K562 (cell line): ENCODE data around the gene ANKRD11. TPM values are rescaled to one million over a fixed set of nuclear protein-coding genes. Genes with fewer than 3 reads are reported as not detected.
"Not testable (repeated sequence)": the region's sequence is repeated elsewhere in the genome, so short reads cannot be mapped to it uniquely, and the experiment has no call there.

Experiments
- ATAC-seq: fragments of 200-7000 bp; cut with Tn5 transposase; 3 replicates; pipeline ENCODE4 v1.9.1; 2020; ENCODE audit warnings: moderate library complexity
- BruUV-seq: library from RNA; stranded (reverse); fragments of 400-500 nt; replicated peaks from 2 replicates; lab custom pipeline; 2021; lab: Mats Ljungman, UMichigan
- CTCF ChIA-PET: fragments of 300-600 bp; formaldehyde crosslinking; extraction: SDS; loops from one replicate; lab custom pipeline; 2021; ENCODE audit warnings: low intra/inter-chr PET ratio; lab: Yijun Ruan, JAX
- POLR2A ChIA-PET: fragments of 300-600, 350-650 bp; sonication (Branson Sonifier 250); formaldehyde crosslinking; extraction: SDS; loops from one replicate; lab custom pipeline; 2021; ENCODE audit warnings: antibody characterized with exemption, inconsistent platforms; lab: Yijun Ruan, JAX
- DNase-seq, 4 experiments: peaks; one replicate each; pipeline versions ENCODE4 v3.0.0 to v3.0.0-alpha.2; 2011 to 2018; ENCODE audit warnings: low spot score in 3 of 4, mixed read lengths in 3 of 4; ENCODE audit errors: extremely low read depth in 1 of 4
- FAIRE-seq: peaks from 2 replicates; lab custom pipeline; 2011; peaks lifted over from hg19 to GRCh38; lab: Jason Lieb, UNC
- H2AFZ ChIP-seq: 2 replicates; pipeline ENCODE4 v1.6.0; 2011; ENCODE audit warnings: low read depth, low read length, control low read depth, inconsistent platforms
- H3K27ac ChIP-seq: fragments of 200-600 bp; 3 replicates; pipeline ENCODE4 v1.8.0; 2011; ENCODE audit warnings: low read depth, mild to moderate bottlenecking, control low read depth, inconsistent platforms, low read length, moderate library complexity, mixed read lengths; ENCODE audit errors: extremely low read depth
- H3K27me3 ChIP-seq, 2 experiments: fragments of 300-600 bp in 1 of 2; 2 replicates in 1 of 2; 3 replicates in 1 of 2; pipeline versions ENCODE4 v1.6.0 to v1.8.0; 2011; ENCODE audit warnings: inconsistent platforms in 2 of 2, low read length in 2 of 2, mild to moderate bottlenecking in 1 of 2, mixed read lengths in 1 of 2, moderate library complexity in 1 of 2; ENCODE audit not compliant: control insufficient read depth in 2 of 2, insufficient read depth in 2 of 2
- H3K36me3 ChIP-seq: fragments of 300-600 bp; 3 replicates; pipeline ENCODE4 v1.8.0; 2011; ENCODE audit warnings: mild to moderate bottlenecking, low read length, inconsistent platforms; ENCODE audit not compliant: control insufficient read depth, insufficient read depth
- H3K4me1 ChIP-seq, 2 experiments: fragments of 200-600 bp in 1 of 2; replicated peaks in 1 of 2; 2 replicates in 1 of 2; 3 replicates in 1 of 2; pipeline versions ENCODE4 v1.5.1 to v1.8.0; 2011; ENCODE audit warnings: inconsistent platforms in 2 of 2, low read length in 2 of 2, mild to moderate bottlenecking in 1 of 2, mixed read lengths in 1 of 2, moderate library complexity in 1 of 2; ENCODE audit not compliant: control insufficient read depth in 2 of 2, insufficient read depth in 2 of 2
- H3K4me2 ChIP-seq: 2 replicates; pipeline ENCODE4 v1.6.1; 2011; ENCODE audit warnings: low read length, control low read depth, inconsistent platforms, mixed read lengths; ENCODE audit not compliant: insufficient read depth
- H3K4me3 ChIP-seq: fragments of 200-600 bp; sonication (generic), shearing (Covaris generic); 2 replicates; pipeline ENCODE4 v1.5.1; 2016; ENCODE audit warnings: control low read depth, inconsistent platforms
- H3K79me2 ChIP-seq: fragments of 200-600 bp; 3 replicates; pipeline ENCODE4 v1.8.0; 2011; ENCODE audit warnings: low read length, inconsistent platforms; ENCODE audit not compliant: control insufficient read depth, insufficient read depth
- H3K9ac ChIP-seq, 2 experiments: 2 replicates each; pipeline versions ENCODE4 v1.6.0 to v1.6.1; 2011; ENCODE audit warnings: low read depth in 2 of 2, low read length in 2 of 2, control low read depth in 1 of 2, inconsistent platforms in 1 of 2, mild to moderate bottlenecking in 1 of 2, mixed read lengths in 1 of 2; ENCODE audit not compliant: insufficient read depth in 1 of 2
- H3K9me1 ChIP-seq: one replicate; pipeline ENCODE4 v1.6.0; 2011; ENCODE audit warnings: inconsistent platforms, mild to moderate bottlenecking, low read length, moderate library complexity; ENCODE audit not compliant: control insufficient read depth, insufficient read depth
- H3K9me3 ChIP-seq: replicated peaks from 2 replicates; pipeline ENCODE4 v1.5.1; 2011; ENCODE audit warnings: low read depth, low read length, inconsistent platforms; ENCODE audit not compliant: control insufficient read depth, insufficient read depth
- H4K20me1 ChIP-seq: replicated peaks from 2 replicates; pipeline ENCODE4 v1.6.1; 2011; ENCODE audit warnings: low read length, inconsistent platforms, mixed read lengths; ENCODE audit not compliant: control insufficient read depth, insufficient read depth
- POLR2G ChIP-seq: fragments of 200-400 bp; formaldehyde crosslinking; IDR thresholded peaks from 2 replicates; pipeline ENCODE4 v1.6.1; 2017; ENCODE audit warnings: low read depth, mild to moderate bottlenecking, antibody characterized with exemption, low read length, moderate library complexity
- RBM22 ChIP-seq: fragments of 200-400 bp; formaldehyde crosslinking; IDR thresholded peaks from 2 replicates; pipeline ENCODE4 v1.6.1; 2018; ENCODE audit warnings: low read length, low read depth; ENCODE audit not compliant: poor library complexity, severe bottlenecking
- WGBS: fragments of 100-300 bp; shearing (Covaris generic); methylation state at CpG from one replicate; pipeline ENCODE4 v1.1.6; 2016; ENCODE audit warnings: low coverage, mixed read lengths; ENCODE audit not compliant: insufficient coverage; ENCODE audit errors: missing lambda C conversion rate; 5-methylcytosine and 5-hydroxymethylcytosine counted together
- in situ Hi-C: fragments of 300-500 bp; cut with MboI; formaldehyde crosslinking; loops from 4 replicates; pipeline ENCODE4 v1.15.0; 2018; ENCODE audit warnings: inconsistent platforms, mixed read lengths
- intact Hi-C: fragments of 100-400 bp; cut with micrococcal nuclease; formaldehyde crosslinking; loops from 2 replicates; pipeline ENCODE4 v1.14.2; 2022
- polyA plus RNA-seq, 8 experiments: library from polyadenylated mRNA; depleted of rRNA in 4 of 8; stranded (reverse) in 5 of 8; unstranded in 3 of 8; fragments of >200 nt; fragmentation: Nextera tagmentation in 2 of 8; fragmentation: Illumina TruSeq in 1 of 8; extraction: Ambion mirVana in 2 of 8; extraction: Trizol in 1 of 8; gene quantifications; 2 replicates each; pipeline versions ENCODE4 v1.2.1 to v1.2.3, GENCODE V29; 2011 to 2014; ENCODE audit warnings: inconsistent platforms in 1 of 8, missing spikeins in 1 of 8
- total RNA-seq, 7 experiments: library from RNA; depleted of rRNA in 6 of 7; stranded (reverse); fragments of >200 nt in 6 of 7; fragmentation: Illumina TruSeq in 2 of 7; extraction: Trizol in 2 of 7; gene quantifications; 2 replicates each; pipeline versions ENCODE4 v1.2.1 to v1.2.3, GENCODE V29; 2011 to 2021; ENCODE audit warnings: low replicate concordance in 1 of 7

ANKRD11 gene
- total and polyA plus RNA-seq, 9 of the 15 experiments (the other 6 are each of a cell fraction or from before 2014, with no cell fraction given) = 4.7 to 126 (median 31.7) TPM

GRCh38 chr16:89306457-89307420 lies 183.6 kb downstream of the ANKRD11 start:
- 96% methylated on average over 6 of the region's 69 CpGs for WGBS
- H3K9ac ChIP-seq, BruUV-seq, H3K4me2 ChIP-seq, H3K27ac ChIP-seq, H3K27me3 ChIP-seq, FAIRE-seq, H2AFZ ChIP-seq, H3K9me1 ChIP-seq, ATAC-seq, CTCF ChIA-PET, H4K20me1 ChIP-seq, H3K9me3 ChIP-seq, H3K4me3 ChIP-seq, DNase-seq, intact Hi-C loops, in situ Hi-C loops: not testable (repeated sequence)
- peaks cover 75% of the 10 kb centered on the region; the same call in 2 of the 3 replicates for H3K36me3 ChIP-seq
- H3K4me1 ChIP-seq = peaks cover 0 to 14% of the 10 kb centered on the region in 2 experiments; a peak in 2 of 5 replicates
- POLR2A ChIA-PET = interaction anchor here (1.1 kb wide), 1 partner anchor 10 kb away, joined by 3 read pairs; no protein-coding TSS in a partner anchor
- H3K79me2 ChIP-seq = peaks cover 81% of the 10 kb centered on the region
- TF ChIP-seq RBM22 = peak; percentile 86
- TF ChIP-seq POLR2G = peak; percentile 72
